Loucy (cell line): ENCODE results near the gene RGSL1.

Source experiments
- H2AFZ ChIP-seq: fragments of 200-600 bp; sonication (generic); 2 replicates; pipeline ENCODE4 v1.6.0; 2016; ENCODE audit warnings: antibody characterized with exemption, mild to moderate bottlenecking, low read length, moderate library complexity
- H3F3A ChIP-seq: fragments of 200-600 bp; 2 replicates; pipeline ENCODE4 v1.6.0; 2016; ENCODE audit warnings: antibody characterized with exemption, low read depth, mild to moderate bottlenecking
- H3K27me3 ChIP-seq: fragments of 200-600 bp; sonication (generic); 2 replicates; pipeline ENCODE4 v1.6.1; 2014; ENCODE audit warnings: low read length, mild to moderate bottlenecking; ENCODE audit not compliant: insufficient read depth, poor library complexity, severe bottlenecking
- H3K36me3 ChIP-seq: fragments of 200-600 bp; sonication (generic); 2 replicates; pipeline ENCODE4 v1.6.1; 2016; ENCODE audit warnings: low read length; ENCODE audit not compliant: insufficient read depth
- H3K4me1 ChIP-seq: fragments of 200-600 bp; sonication (generic); 2 replicates; pipeline ENCODE4 v1.5.1; 2014; ENCODE audit warnings: low read length, mild to moderate bottlenecking; ENCODE audit not compliant: insufficient read depth, poor library complexity, severe bottlenecking
- H3K4me2 ChIP-seq: fragments of 200-600 bp; sonication (generic); 2 replicates; pipeline ENCODE4 v1.6.0; 2014; ENCODE audit warnings: antibody characterized with exemption, low read length, low read depth, mild to moderate bottlenecking; ENCODE audit not compliant: poor library complexity, severe bottlenecking
- H3K4me3 ChIP-seq: fragments of 200-600 bp; sonication (generic); 2 replicates; pipeline ENCODE4 v1.5.1; 2014; ENCODE audit warnings: low read length, mild to moderate bottlenecking, mixed read lengths; ENCODE audit not compliant: poor library complexity, severe bottlenecking
- H3K79me2 ChIP-seq: fragments of 200-600 bp; sonication (generic); 2 replicates; pipeline ENCODE4 v1.6.1; 2014; ENCODE audit warnings: low read length; ENCODE audit not compliant: insufficient read depth
- H3K9ac ChIP-seq: fragments of 200-600 bp; sonication (generic); 2 replicates; pipeline ENCODE4 v1.6.0; 2014; ENCODE audit warnings: mild to moderate bottlenecking, low read depth, low read length, moderate library complexity; ENCODE audit not compliant: poor library complexity, severe bottlenecking
- H3K9me2 ChIP-seq: fragments of 200-600 bp; sonication (generic); replicated peaks from 2 replicates; pipeline ENCODE4 v1.6.1; 2016; ENCODE audit warnings: low read depth, low read length, mixed read lengths
- H3K9me3 ChIP-seq: fragments of 200-600 bp; sonication (generic); 2 replicates; pipeline ENCODE4 v1.6.1; 2014; ENCODE audit warnings: mild to moderate bottlenecking, antibody characterized with exemption, low read length, low read depth; ENCODE audit not compliant: insufficient read depth
- H4K20me1 ChIP-seq: fragments of 200-600 bp; sonication (generic); 2 replicates; pipeline ENCODE4 v1.6.0; 2014; ENCODE audit warnings: antibody characterized with exemption, low read length, mild to moderate bottlenecking; ENCODE audit not compliant: insufficient read depth, poor library complexity, severe bottlenecking
- CTCF ChIP-seq: fragments of 200-600 bp; sonication (generic); conservative IDR thresholded peaks from 2 replicates; pipeline ENCODE4 v1.5.1; 2014; ENCODE audit warnings: mild to moderate bottlenecking, antibody characterized with exemption, low read length
- EZH2phosphoT487 ChIP-seq: fragments of 200-600 bp; IDR thresholded peaks from 2 replicates; pipeline ENCODE4 v1.6.1; 2018; ENCODE audit warnings: antibody characterized with exemption, mild to moderate bottlenecking, moderate library complexity, borderline replicate concordance

The RGSL1 gene

GRCh38 chr1:182584746-182585145 is 134.8 kb downstream of the RGSL1 start:
- no peaks in the 10 kb centered on the region for H4K20me1 ChIP-seq
- no peaks in the 10 kb centered on the region for H3F3A ChIP-seq
- no peaks in the 10 kb centered on the region for H3K9me3 ChIP-seq
- no peaks in the 10 kb centered on the region for H3K36me3 ChIP-seq
- H3K27me3 ChIP-seq: no peaks in the 10 kb centered on the region
- H3K79me2 ChIP-seq: 0 out of 2 replicates have a peak, but pooled peaks cover 4% of the 10 kb centered on the region
- H3K4me3 ChIP-seq: no peak overlapping the region
- H3K9me2 ChIP-seq: no peaks in the 10 kb centered on the region
- H3K4me2 ChIP-seq: peak overlapping the region; percentile 41
- no peak overlapping the region for H3K9ac ChIP-seq
- H2AFZ ChIP-seq: no peak overlapping the region
- no peak for TF ChIP-seq CTCF
- peaks cover 40% of the 10 kb centered on the region for H3K4me1 ChIP-seq

GRCh38 chr1:182586380-182586779 is 136.4 kb downstream of the RGSL1 start:
- no peak overlapping the region for H3K4me3 ChIP-seq
- H3K79me2 ChIP-seq: 0 out of 2 replicates have a peak, but pooled peaks cover 4% of the 10 kb centered on the region
- no peak overlapping the region for H2AFZ ChIP-seq
- H3K9me2 ChIP-seq: no peaks in the 10 kb centered on the region
- H3K27me3 ChIP-seq: no peaks in the 10 kb centered on the region
- no peaks in the 10 kb centered on the region for H3K9me3 ChIP-seq
- no peak overlapping the region for H3K9ac ChIP-seq
- H4K20me1 ChIP-seq: no peaks in the 10 kb centered on the region
- H3K4me2 ChIP-seq: no peak overlapping the region
- no peaks in the 10 kb centered on the region for H3F3A ChIP-seq
- TF ChIP-seq EZH2phosphoT487: no peak
- no peak for TF ChIP-seq CTCF
- H3K36me3 ChIP-seq: no peaks in the 10 kb centered on the region
- peaks cover 40% of the 10 kb centered on the region for H3K4me1 ChIP-seq

GRCh38 chr1:182587093-182587492 is 137.1 kb downstream of the RGSL1 start:
- Histone ChIP-seq H3F3A (no peaks in the 10 kb centered on the region), H2AFZ (no peak overlapping the region), H3K9ac (no peak overlapping the region), H4K20me1 (no peaks in the 10 kb centered on the region), H3K36me3 (no peaks in the 10 kb centered on the region), H3K4me1 (peaks cover 40% of the 10 kb centered on the region), H3K79me2 (0 out of 2 replicates have a peak, but pooled peaks cover 4% of the 10 kb centered on the region), H3K4me3 (no peak overlapping the region), H3K27me3 (no peaks in the 10 kb centered on the region), H3K9me3 (no peaks in the 10 kb centered on the region), H3K4me2 (no peak overlapping the region), H3K9me2 (no peaks in the 10 kb centered on the region)
- TF ChIP-seq CTCF: no peak
- TF ChIP-seq EZH2phosphoT487: no peak
